ENCODE measurements around the gene CSRP3.

- TF ChIP-seq CTCF (IDR thresholded peaks at IDR 0.05 in 8 of 11, conservative IDR thresholded peaks at IDR 0.05 in 3 of 11) (no peak), POLR2A (IDR thresholded peaks at IDR 0.05) (no peak), POLR2AphosphoS5 (IDR thresholded peaks at IDR 0.05) (no peak)
Measured at GRCh38 chr11:19244084-19244483, 42.3 kb upstream of the CSRP3 start.

Data from spleen (tissue), 7 donors.